Stomach (tissue), 9 donors: ENCODE results near the gene DNM3. TPM values are rescaled to one million over a fixed set of nuclear protein-coding genes. Genes with fewer than 3 reads are reported as not detected.

Experiments
- DNase-seq, 2 donors: peaks; one replicate each; pipeline versions ENCODE4 v3.0.0 to v3.0.0-alpha.2; 2013 to 2019
- H3K27ac ChIP-seq, 5 donors: fragments of 200-600 bp in 4 of 5; sonication (generic) in 4 of 5; one replicate each; pipeline ENCODE4 v1.5.1; 2013 to 2019; ENCODE audit warnings: mild to moderate bottlenecking in 1 of 5, moderate library complexity in 1 of 5
- H3K27me3 ChIP-seq, 3 donors: fragments of 200-600 bp; sonication (generic); one replicate each; pipeline ENCODE4 v1.5.1; 2017 to 2019; ENCODE audit warnings: mixed run types in 1 of 3
- H3K36me3 ChIP-seq, 4 donors: fragments of 200-600 bp; sonication (generic); 1 replicate in 3 of 4; 2 replicates in 1 of 4; pipeline ENCODE4 v1.5.1; 2016 to 2019
- H3K4me1 ChIP-seq, 4 donors: fragments of 200-600 bp; sonication (generic); one replicate each; pipeline ENCODE4 v1.5.1; 2016 to 2019
- H3K4me3 ChIP-seq, 4 donors: fragments of 200-600 bp; sonication (generic) in 3 of 4; one replicate each; pipeline ENCODE4 v1.5.1; 2016 to 2019; ENCODE audit warnings: mild to moderate bottlenecking in 1 of 4
- H3K9me3 ChIP-seq, 4 donors: fragments of 200-600 bp; sonication (generic); one replicate each; pipeline ENCODE4 v1.5.1; 2016 to 2019
- CTCF ChIP-seq, 7 experiments: fragments of 450-650 bp in 4 of 7; fragments of 200-600 bp in 3 of 7; sonication (generic) in 3 of 7; IDR thresholded peaks; one replicate each; pipeline ENCODE4 v1.5.1; 2016 to 2019; ENCODE audit warnings: antibody characterized with exemption in 7 of 7, control low read depth in 2 of 7, mild to moderate bottlenecking in 1 of 7
- EP300 ChIP-seq: sonication (generic); formaldehyde crosslinking; IDR thresholded peaks from one replicate; pipeline ENCODE4 v1.6.1; 2017; ENCODE audit warnings: antibody characterized with exemption
- POLR2A ChIP-seq, 4 donors: fragments of 450-650 bp; IDR thresholded peaks; one replicate each; pipeline ENCODE4 v1.6.1; 2016; ENCODE audit warnings: antibody characterized with exemption in 4 of 4, control low read depth in 2 of 4, mild to moderate bottlenecking in 1 of 4, moderate library complexity in 1 of 4
- POLR2AphosphoS5 ChIP-seq, 3 donors: sonication (generic); formaldehyde crosslinking; IDR thresholded peaks; one replicate each; pipeline ENCODE4 v1.6.1; 2016; ENCODE audit warnings: antibody characterized with exemption in 3 of 3
- WGBS, 5 donors: extraction: QIAGEN DNeasy Blood & Tissue Kit in 3 of 5; methylation state at CpG; one replicate each; pipeline versions ENCODE4 v1.1.5 to v1.1.7; 2013 to 2018; 5-methylcytosine and 5-hydroxymethylcytosine counted together
- intact Hi-C: fragments of 100-400 bp; cut with DNase I; formaldehyde crosslinking; loops from one replicate; pipeline ENCODE4 v1.15.1; 2023; ENCODE audit warnings: low total_unique reads
- polyA plus RNA-seq, 3 donors: library from polyadenylated mRNA; stranded (reverse); fragments of 200-250 nt; gene quantifications; one replicate each; pipeline ENCODE4 v1.2.3, GENCODE V29; 2013
- total RNA-seq, 5 donors: library from RNA; depleted of rRNA; stranded (reverse); fragments of >200 nt; gene quantifications; one replicate each; pipeline versions ENCODE4 v1.1.0 to v1.2.3, GENCODE V29; 2014 to 2016
- donor health status: healthy with polysubstance abuse.
- donor health status: Bipolar disorder and iron deficiency.
- donor health status: healthy.

DNM3 gene
- total and polyA plus RNA-seq, 8 donors, result 0.58 to 13.8 (median 2.2) TPM

GRCh38 chr1:171919891-171920887 lies 78.9 kb downstream of the DNM3 start:
- no peak for DNase-seq
- Histone ChIP-seq H3K4me3 (no peak overlapping the region), H3K27ac (no peak overlapping the region), H3K9me3 (no peaks in the 10 kb centered on the region), H3K27me3 (no peaks in the 10 kb centered on the region), H3K4me1 (no peaks in the 10 kb centered on the region), H3K36me3 (no peaks in the 10 kb centered on the region)
- intact Hi-C loops, result no loop called here
- WGBS, 5 donors, result 70 to 77% (median 73%) methylated on average over 5 of the region's 5 CpGs
- no peak for TF ChIP-seq POLR2AphosphoS5 (IDR thresholded peaks at IDR 0.05)

GRCh38 chr1:171922999-171923398 lies 81.7 kb downstream of the DNM3 start:
- no peaks in the 10 kb centered on the region for H3K36me3 ChIP-seq
- H3K9me3 ChIP-seq, result no peaks in the 10 kb centered on the region
- H3K27ac ChIP-seq, result no peak overlapping the region
- intact Hi-C loops, result no loop called here
- TF ChIP-seq POLR2A (IDR thresholded peaks at IDR 0.05) (no peak), CTCF (IDR thresholded peaks at IDR 0.05) (no peak), POLR2AphosphoS5 (IDR thresholded peaks at IDR 0.05) (no peak), EP300 (no peak)
- no peak for DNase-seq
- no peak overlapping the region for H3K4me3 ChIP-seq
- WGBS, 5 donors, result 66 to 73% (median 69%) methylated on average over 2 of the region's 2 CpGs
- no peaks in the 10 kb centered on the region for H3K27me3 ChIP-seq
- no peaks in the 10 kb centered on the region for H3K4me1 ChIP-seq

- H3K4me1 ChIP-seq, result peaks cover 0 to 7% (median 0%) of the 10 kb centered on the region in 4 donors
- TF ChIP-seq POLR2A (IDR thresholded peaks at IDR 0.05), result no peak
- no peak for TF ChIP-seq EP300
- peak in 1 of 7 experiments; percentile 12 for TF ChIP-seq CTCF (IDR thresholded peaks at IDR 0.05)
- TF ChIP-seq POLR2AphosphoS5 (IDR thresholded peaks at IDR 0.05), result no peak
- no peaks in the 10 kb centered on the region for H3K27me3 ChIP-seq
- 92 to 100% (median 98%) methylated on average over 2 of the region's 2 CpGs for WGBS, 5 donors
- DNase-seq, result no peak
- H3K27ac ChIP-seq, result no peak overlapping the region
- intact Hi-C loops, result no loop called here
- no peaks in the 10 kb centered on the region for H3K36me3 ChIP-seq
- H3K4me3 ChIP-seq, result no peak overlapping the region
- no peaks in the 10 kb centered on the region for H3K9me3 ChIP-seq
Measured at GRCh38 chr1:171929121-171929520, 87.8 kb downstream of the DNM3 start.

- DNase-seq, result no peak
- intact Hi-C loops, result no loop called here
- H3K4me3 ChIP-seq, result no peak overlapping the region
- H3K27me3 ChIP-seq, result no peaks in the 10 kb centered on the region
- H3K4me1 ChIP-seq, result peaks cover 0 to 7% (median 0%) of the 10 kb centered on the region in 4 donors
- TF ChIP-seq POLR2A (IDR thresholded peaks at IDR 0.05), result no peak
- no peak for TF ChIP-seq CTCF (IDR thresholded peaks at IDR 0.05)
- TF ChIP-seq EP300, result no peak
- TF ChIP-seq POLR2AphosphoS5 (IDR thresholded peaks at IDR 0.05), result no peak
- H3K36me3 ChIP-seq, result no peaks in the 10 kb centered on the region
- H3K27ac ChIP-seq, result no peak overlapping the region
- H3K9me3 ChIP-seq, result no peaks in the 10 kb centered on the region
Measured at GRCh38 chr1:171931752-171932151, 90.5 kb downstream of the DNM3 start.

GRCh38 chr1:171934664-171935063 lies 93.4 kb downstream of the DNM3 start:
- no peak for DNase-seq
- no peaks in the 10 kb centered on the region for H3K27me3 ChIP-seq
- 67 to 98% (median 79%) methylated on average over 3 of the region's 3 CpGs for WGBS, 5 donors
- no peak overlapping the region for H3K4me3 ChIP-seq
- no peak overlapping the region for H3K27ac ChIP-seq
- intact Hi-C loops, result no loop called here
- no peaks in the 10 kb centered on the region for H3K36me3 ChIP-seq
- H3K4me1 ChIP-seq, result peaks cover 0 to 7% (median 0%) of the 10 kb centered on the region in 4 donors
- H3K9me3 ChIP-seq, result no peaks in the 10 kb centered on the region
- TF ChIP-seq POLR2A (IDR thresholded peaks at IDR 0.05) (no peak), EP300 (no peak), POLR2AphosphoS5 (IDR thresholded peaks at IDR 0.05) (no peak), CTCF (IDR thresholded peaks at IDR 0.05) (no peak)
